HG03139 (cell line): ENCODE results near the gene KDM2B.
"Not testable (repeated sequence)": the region's sequence is repeated elsewhere in the genome, so short reads cannot be mapped to it uniquely, and the experiment has no call there.

Experiments used
- ATAC-seq: cut with Tn5 transposase; IDR thresholded peaks from one replicate; pipeline ENCODE4 v1.9.1; 2021; ENCODE audit not compliant: unreplicated experiment

The KDM2B gene

DNA sequence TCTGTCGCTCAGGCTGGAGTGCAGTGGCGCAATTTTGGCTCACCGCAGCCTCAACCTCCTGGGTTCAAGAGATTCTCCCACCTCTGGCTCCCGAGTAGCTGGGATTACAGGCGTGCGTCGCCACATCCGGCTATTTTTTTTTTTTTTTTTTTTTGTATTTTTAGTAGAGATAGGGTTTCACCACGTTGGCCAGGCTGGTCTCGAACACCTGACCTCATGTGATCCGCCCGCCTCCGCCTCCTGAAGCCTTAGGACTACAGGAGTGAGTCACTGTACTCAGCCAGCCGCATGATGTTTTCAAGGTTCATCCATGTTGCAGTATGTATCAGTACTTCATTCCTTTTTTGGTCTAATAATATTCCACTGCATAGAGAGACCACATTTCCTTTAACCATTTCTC, 183.3 kb downstream of the KDM2B start:
- no peak for ATAC-seq

- ATAC-seq: no peak
Measured at GRCh38 chr12:121392325-121392716, 188.5 kb downstream of the KDM2B start.

GRCh38 chr12:121391619-121392324, 189.1 kb downstream of the KDM2B start:
- ATAC-seq: no peak

GRCh38 chr12:121390856-121391255, 190.0 kb downstream of the KDM2B start:
- ATAC-seq: no peak

GRCh38 chr12:121388421-121388981, 192.3 kb downstream of the KDM2B start:
- ATAC-seq: no peak

DNA sequence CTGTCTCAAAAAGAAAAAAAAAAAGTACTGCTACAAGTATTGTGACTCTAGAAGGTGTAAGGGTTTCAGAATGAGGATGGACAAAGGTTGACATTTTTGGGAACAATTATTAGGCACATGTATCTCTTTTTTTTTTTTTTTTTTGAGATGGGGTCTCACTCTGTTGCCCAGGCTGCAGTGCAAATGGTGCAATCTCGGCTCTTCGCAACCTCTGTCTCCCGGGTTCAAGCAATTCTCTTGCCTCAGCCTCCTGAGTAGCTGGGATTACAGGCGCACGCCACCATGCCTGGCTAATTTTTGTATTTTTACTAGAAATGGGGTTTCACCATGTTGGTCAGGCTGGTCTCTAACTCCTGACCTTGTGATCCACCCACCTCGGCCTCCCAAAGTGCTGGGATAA, 195.9 kb downstream of the KDM2B start:
- not testable (repeated sequence) for ATAC-seq

GRCh38 chr12:121383601-121384021, 197.2 kb downstream of the KDM2B start:
- no peak for ATAC-seq

GRCh38 chr12:121379945-121380344, 200.9 kb downstream of the KDM2B start:
- ATAC-seq: no peak
